ENCODE data around the gene MTUS2.

MTUS2 gene

GRCh38 chr13:29020314-29020713 lies 200.2 kb downstream of the MTUS2 start:
- Histone ChIP-seq H3K27me3 (ENCODE audit: insufficient read depth, poor library complexity, severe bottlenecking) (peaks cover 2% of the 10 kb centered on the region), H3K4me3 (replicated peaks; ENCODE audit: insufficient read depth, low read length) (no peak overlapping the region), H3K27ac (replicated peaks) (no peak overlapping the region)
- TF ChIP-seq GABPA (IDR thresholded peaks at IDR 0.05; ENCODE audit: low read depth) (no peak), SPI1 (IDR thresholded peaks at IDR 0.05; ENCODE audit: borderline replicate concordance, low read depth) (no peak), CTCF (IDR thresholded peaks at IDR 0.05; ENCODE audit: insufficient read depth, low read length) (no peak), POLR2AphosphoS5 (IDR thresholded peaks at IDR 0.05; ENCODE audit: low read depth) (no peak), REST (IDR thresholded peaks at IDR 0.05; ENCODE audit: insufficient replicate concordance, low read depth) (no peak)
- DNase-seq (ENCODE audit: low read depth in 1 of 2, low spot score in 1 of 2) = no peak

- Histone ChIP-seq H3K4me3 (replicated peaks; ENCODE audit: insufficient read depth, low read length) (no peak overlapping the region), H3K27me3 (ENCODE audit: insufficient read depth, poor library complexity, severe bottlenecking) (peaks cover 2% of the 10 kb centered on the region), H3K27ac (replicated peaks) (no peak overlapping the region)
- no peak for DNase-seq (ENCODE audit: low read depth in 1 of 2, low spot score in 1 of 2)
- TF ChIP-seq CTCF (IDR thresholded peaks at IDR 0.05; ENCODE audit: insufficient read depth, low read length) (no peak), REST (IDR thresholded peaks at IDR 0.05; ENCODE audit: insufficient replicate concordance, low read depth) (no peak), GABPA (IDR thresholded peaks at IDR 0.05; ENCODE audit: low read depth) (no peak), POLR2AphosphoS5 (IDR thresholded peaks at IDR 0.05; ENCODE audit: low read depth) (no peak), SPI1 (IDR thresholded peaks at IDR 0.05; ENCODE audit: borderline replicate concordance, low read depth) (no peak)
These were observed 201.2 kb downstream of the MTUS2 start for GRCh38 chr13:29021311-29021710.

GRCh38 chr13:29021717-29022116 lies 201.6 kb downstream of the MTUS2 start:
- TF ChIP-seq GABPA (IDR thresholded peaks at IDR 0.05; ENCODE audit: low read depth) = no peak
- Histone ChIP-seq H3K27me3 (ENCODE audit: insufficient read depth, poor library complexity, severe bottlenecking) (no peaks in the 10 kb centered on the region), H3K4me3 (replicated peaks; ENCODE audit: insufficient read depth, low read length) (no peak overlapping the region), H3K27ac (replicated peaks) (no peak overlapping the region)
- no peak for DNase-seq (ENCODE audit: low read depth in 1 of 2, low spot score in 1 of 2)

GRCh38 chr13:29022410-29022809 lies 202.3 kb downstream of the MTUS2 start:
- H3K27me3 ChIP-seq (ENCODE audit: insufficient read depth, poor library complexity, severe bottlenecking) = no peaks in the 10 kb centered on the region
- no peak overlapping the region for H3K4me3 ChIP-seq (replicated peaks; ENCODE audit: insufficient read depth, low read length)
- DNase-seq (ENCODE audit: low read depth in 1 of 2, low spot score in 1 of 2) = no peak
- H3K27ac ChIP-seq (replicated peaks) = no peak overlapping the region
- TF ChIP-seq REST (IDR thresholded peaks at IDR 0.05; ENCODE audit: insufficient replicate concordance, low read depth) = no peak
- no peak for TF ChIP-seq POLR2AphosphoS5 (IDR thresholded peaks at IDR 0.05; ENCODE audit: low read depth)
- no peak for TF ChIP-seq GABPA (IDR thresholded peaks at IDR 0.05; ENCODE audit: low read depth)
- TF ChIP-seq CTCF (IDR thresholded peaks at IDR 0.05; ENCODE audit: insufficient read depth, low read length) = no peak
- TF ChIP-seq SPI1 (IDR thresholded peaks at IDR 0.05; ENCODE audit: borderline replicate concordance, low read depth) = no peak

All from HL-60 (cell line).